ENCODE measurements around the gene NTNG1. TPM values are rescaled to one million over a fixed set of nuclear protein-coding genes. Genes with fewer than 3 reads are reported as not detected.
A peak's percentile ranks its signal among the peaks of the same experiment; 100 is the strongest.

NTNG1 gene
- total and polyA plus RNA-seq, 2 of the 8 experiments (the other 6 are each of a cell fraction or from before 2014, with no cell fraction given), result 1.2 to 4.1 TPM

DNA sequence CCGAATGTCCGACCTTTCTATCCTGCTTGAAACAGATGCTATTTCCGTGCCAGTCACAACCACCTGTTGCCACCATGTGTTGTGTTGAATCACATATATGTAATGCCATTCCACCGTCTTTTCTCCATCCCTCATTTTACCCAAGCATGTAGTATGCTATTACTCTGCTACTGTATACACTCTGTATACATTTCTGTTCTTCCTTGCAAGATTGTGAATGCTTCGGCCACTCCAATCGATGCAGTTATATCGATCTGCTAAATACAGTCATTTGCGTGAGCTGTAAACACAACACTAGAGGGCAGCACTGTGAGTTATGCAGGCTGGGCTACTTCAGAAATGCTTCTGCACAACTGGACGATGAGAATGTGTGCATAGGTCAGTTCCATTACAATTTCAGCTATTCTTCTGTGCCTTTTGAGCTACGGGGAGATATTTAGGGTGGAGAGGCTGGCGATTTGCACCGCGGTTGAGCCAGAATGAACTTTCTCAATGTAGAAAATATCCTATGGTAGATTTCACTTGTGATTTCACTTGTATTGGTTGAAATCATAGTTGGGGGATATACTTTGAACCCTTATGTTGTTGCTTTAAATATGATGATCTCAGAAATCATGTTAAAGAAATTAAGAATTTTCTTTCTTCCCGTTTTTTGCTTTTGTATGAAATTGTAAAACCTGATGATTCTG is 289.8 kb downstream of the NTNG1 start (continued):
- TF ChIP-seq, protein P1, sequence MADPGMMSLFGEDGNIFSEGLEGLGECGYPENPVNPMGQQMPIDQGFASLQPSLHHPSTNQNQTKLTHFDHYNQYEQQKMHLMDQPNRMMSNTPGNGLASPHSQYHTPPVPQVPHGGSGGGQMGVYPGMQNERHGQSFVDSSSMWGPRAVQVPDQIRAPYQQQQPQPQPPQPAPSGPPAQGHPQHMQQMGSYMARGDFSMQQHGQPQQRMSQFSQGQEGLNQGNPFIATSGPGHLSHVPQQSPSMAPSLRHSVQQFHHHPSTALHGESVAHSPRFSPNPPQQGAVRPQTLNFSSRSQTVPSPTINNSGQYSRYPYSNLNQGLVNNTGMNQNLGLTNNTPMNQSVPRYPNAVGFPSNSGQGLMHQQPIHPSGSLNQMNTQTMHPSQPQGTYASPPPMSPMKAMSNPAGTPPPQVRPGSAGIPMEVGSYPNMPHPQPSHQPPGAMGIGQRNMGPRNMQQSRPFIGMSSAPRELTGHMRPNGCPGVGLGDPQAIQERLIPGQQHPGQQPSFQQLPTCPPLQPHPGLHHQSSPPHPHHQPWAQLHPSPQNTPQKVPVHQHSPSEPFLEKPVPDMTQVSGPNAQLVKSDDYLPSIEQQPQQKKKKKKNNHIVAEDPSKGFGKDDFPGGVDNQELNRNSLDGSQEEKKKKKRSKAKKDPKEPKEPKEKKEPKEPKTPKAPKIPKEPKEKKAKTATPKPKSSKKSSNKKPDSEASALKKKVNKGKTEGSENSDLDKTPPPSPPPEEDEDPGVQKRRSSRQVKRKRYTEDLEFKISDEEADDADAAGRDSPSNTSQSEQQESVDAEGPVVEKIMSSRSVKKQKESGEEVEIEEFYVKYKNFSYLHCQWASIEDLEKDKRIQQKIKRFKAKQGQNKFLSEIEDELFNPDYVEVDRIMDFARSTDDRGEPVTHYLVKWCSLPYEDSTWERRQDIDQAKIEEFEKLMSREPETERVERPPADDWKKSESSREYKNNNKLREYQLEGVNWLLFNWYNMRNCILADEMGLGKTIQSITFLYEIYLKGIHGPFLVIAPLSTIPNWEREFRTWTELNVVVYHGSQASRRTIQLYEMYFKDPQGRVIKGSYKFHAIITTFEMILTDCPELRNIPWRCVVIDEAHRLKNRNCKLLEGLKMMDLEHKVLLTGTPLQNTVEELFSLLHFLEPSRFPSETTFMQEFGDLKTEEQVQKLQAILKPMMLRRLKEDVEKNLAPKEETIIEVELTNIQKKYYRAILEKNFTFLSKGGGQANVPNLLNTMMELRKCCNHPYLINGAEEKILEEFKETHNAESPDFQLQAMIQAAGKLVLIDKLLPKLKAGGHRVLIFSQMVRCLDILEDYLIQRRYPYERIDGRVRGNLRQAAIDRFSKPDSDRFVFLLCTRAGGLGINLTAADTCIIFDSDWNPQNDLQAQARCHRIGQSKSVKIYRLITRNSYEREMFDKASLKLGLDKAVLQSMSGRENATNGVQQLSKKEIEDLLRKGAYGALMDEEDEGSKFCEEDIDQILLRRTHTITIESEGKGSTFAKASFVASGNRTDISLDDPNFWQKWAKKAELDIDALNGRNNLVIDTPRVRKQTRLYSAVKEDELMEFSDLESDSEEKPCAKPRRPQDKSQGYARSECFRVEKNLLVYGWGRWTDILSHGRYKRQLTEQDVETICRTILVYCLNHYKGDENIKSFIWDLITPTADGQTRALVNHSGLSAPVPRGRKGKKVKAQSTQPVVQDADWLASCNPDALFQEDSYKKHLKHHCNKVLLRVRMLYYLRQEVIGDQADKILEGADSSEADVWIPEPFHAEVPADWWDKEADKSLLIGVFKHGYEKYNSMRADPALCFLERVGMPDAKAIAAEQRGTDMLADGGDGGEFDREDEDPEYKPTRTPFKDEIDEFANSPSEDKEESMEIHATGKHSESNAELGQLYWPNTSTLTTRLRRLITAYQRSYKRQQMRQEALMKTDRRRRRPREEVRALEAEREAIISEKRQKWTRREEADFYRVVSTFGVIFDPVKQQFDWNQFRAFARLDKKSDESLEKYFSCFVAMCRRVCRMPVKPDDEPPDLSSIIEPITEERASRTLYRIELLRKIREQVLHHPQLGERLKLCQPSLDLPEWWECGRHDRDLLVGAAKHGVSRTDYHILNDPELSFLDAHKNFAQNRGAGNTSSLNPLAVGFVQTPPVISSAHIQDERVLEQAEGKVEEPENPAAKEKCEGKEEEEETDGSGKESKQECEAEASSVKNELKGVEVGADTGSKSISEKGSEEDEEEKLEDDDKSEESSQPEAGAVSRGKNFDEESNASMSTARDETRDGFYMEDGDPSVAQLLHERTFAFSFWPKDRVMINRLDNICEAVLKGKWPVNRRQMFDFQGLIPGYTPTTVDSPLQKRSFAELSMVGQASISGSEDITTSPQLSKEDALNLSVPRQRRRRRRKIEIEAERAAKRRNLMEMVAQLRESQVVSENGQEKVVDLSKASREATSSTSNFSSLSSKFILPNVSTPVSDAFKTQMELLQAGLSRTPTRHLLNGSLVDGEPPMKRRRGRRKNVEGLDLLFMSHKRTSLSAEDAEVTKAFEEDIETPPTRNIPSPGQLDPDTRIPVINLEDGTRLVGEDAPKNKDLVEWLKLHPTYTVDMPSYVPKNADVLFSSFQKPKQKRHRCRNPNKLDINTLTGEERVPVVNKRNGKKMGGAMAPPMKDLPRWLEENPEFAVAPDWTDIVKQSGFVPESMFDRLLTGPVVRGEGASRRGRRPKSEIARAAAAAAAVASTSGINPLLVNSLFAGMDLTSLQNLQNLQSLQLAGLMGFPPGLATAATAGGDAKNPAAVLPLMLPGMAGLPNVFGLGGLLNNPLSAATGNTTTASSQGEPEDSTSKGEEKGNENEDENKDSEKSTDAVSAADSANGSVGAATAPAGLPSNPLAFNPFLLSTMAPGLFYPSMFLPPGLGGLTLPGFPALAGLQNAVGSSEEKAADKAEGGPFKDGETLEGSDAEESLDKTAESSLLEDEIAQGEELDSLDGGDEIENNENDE (IDR thresholded peaks at IDR 0.05; ENCODE audit: insufficient replicate concordance, low read length), result no peak
- TF ChIP-seq, protein P2, sequence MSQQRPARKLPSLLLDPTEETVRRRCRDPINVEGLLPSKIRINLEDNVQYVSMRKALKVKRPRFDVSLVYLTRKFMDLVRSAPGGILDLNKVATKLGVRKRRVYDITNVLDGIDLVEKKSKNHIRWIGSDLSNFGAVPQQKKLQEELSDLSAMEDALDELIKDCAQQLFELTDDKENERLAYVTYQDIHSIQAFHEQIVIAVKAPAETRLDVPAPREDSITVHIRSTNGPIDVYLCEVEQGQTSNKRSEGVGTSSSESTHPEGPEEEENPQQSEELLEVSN (IDR thresholded peaks at IDR 0.05), result no peak
- TF ChIP-seq HDAC6 (IDR thresholded peaks at IDR 0.05; ENCODE audit: low read depth, low read length), result no peak
- TF ChIP-seq, protein P3, sequence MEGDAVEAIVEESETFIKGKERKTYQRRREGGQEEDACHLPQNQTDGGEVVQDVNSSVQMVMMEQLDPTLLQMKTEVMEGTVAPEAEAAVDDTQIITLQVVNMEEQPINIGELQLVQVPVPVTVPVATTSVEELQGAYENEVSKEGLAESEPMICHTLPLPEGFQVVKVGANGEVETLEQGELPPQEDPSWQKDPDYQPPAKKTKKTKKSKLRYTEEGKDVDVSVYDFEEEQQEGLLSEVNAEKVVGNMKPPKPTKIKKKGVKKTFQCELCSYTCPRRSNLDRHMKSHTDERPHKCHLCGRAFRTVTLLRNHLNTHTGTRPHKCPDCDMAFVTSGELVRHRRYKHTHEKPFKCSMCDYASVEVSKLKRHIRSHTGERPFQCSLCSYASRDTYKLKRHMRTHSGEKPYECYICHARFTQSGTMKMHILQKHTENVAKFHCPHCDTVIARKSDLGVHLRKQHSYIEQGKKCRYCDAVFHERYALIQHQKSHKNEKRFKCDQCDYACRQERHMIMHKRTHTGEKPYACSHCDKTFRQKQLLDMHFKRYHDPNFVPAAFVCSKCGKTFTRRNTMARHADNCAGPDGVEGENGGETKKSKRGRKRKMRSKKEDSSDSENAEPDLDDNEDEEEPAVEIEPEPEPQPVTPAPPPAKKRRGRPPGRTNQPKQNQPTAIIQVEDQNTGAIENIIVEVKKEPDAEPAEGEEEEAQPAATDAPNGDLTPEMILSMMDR (IDR thresholded peaks at IDR 0.05; ENCODE audit: control extremely low read depth in 1 of 3, insufficient read depth in 1 of 3, low read depth in 1 of 3, low read length in 3 of 3), result peak; percentile 13 to 90 (median 51)
- no peak for TF ChIP-seq RNF2 (IDR thresholded peaks at IDR 0.05; ENCODE audit: borderline replicate concordance, low read depth, low read length, missing control alignments, poor library complexity, severe bottlenecking)
- TF ChIP-seq SP4 (IDR thresholded peaks at IDR 0.05; ENCODE audit: low read length), result no peak
